HG03103 (cell line): ENCODE data around the gene SPATA6.
"Not testable (repeated sequence)": the region's sequence is repeated elsewhere in the genome, so short reads cannot be mapped to it uniquely, and the experiment has no call there.

Experiments used
- ATAC-seq: cut with Tn5 transposase; IDR thresholded peaks from one replicate; pipeline ENCODE4 v1.9.1; 2021; ENCODE audit warnings: low read depth; ENCODE audit not compliant: unreplicated experiment

SPATA6 gene

GRCh38 chr1:48371598-48371997 is 100.4 kb downstream of the SPATA6 start:
- ATAC-seq: no peak

DNA sequence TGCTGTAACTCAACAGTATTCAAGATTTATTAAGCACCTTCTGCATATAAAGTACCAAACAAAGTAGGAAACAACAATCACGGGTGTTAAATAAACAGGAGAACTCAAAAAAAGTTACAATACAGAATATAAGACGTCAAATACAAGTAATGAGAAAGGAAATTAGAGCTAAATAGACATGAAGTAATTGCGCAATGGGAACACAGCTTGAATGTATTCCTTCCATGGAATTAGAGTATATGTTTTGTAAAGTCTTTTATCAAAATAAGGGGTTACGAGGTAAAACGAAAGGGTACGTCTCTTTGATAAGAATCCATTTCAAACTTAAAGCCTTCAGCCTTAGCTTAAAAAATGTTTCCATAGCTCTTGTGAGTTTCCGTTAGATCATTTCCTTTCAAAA is 109.1 kb downstream of the SPATA6 start:
- ATAC-seq: no peak

GRCh38 chr1:48356901-48357300 is 115.1 kb downstream of the SPATA6 start:
- no peak for ATAC-seq

DNA sequence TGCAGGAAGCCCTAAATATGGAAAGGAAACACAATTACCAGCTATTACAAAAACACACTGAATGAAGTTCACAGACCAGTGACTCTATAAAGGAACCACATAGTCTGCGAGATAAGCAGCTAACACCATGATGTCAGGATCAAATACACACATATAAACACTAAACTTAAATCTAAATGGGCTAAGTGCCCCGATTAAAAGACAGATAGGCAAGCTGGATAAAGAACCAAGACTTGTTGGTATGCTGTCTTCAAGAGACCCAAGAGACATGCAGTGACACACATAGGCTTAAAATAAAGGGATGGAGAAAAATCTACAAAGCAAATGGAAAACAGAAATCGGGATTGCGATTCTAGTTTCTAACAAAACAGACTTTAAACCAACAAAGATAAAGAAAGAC is 127.6 kb downstream of the SPATA6 start:
- ATAC-seq: no peak

DNA sequence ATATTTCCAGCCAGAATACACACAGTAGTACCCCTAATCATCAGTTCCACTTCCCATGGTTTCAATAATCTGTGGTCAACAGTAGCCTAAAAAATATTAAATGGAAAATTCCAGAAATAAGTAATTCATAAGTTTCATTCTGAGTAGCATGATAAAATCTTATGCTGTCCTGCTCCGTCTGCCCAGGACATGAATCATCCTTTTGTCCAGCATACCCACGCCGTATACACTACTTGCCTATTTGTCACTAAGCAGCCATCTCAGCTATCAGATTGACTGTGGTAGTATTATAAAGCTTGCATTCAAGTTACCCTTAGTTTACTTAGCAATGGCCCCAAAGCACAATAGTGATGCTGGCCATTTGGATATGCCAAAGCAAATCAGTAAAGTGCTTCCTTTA is 130.8 kb downstream of the SPATA6 start:
- ATAC-seq: no peak

DNA sequence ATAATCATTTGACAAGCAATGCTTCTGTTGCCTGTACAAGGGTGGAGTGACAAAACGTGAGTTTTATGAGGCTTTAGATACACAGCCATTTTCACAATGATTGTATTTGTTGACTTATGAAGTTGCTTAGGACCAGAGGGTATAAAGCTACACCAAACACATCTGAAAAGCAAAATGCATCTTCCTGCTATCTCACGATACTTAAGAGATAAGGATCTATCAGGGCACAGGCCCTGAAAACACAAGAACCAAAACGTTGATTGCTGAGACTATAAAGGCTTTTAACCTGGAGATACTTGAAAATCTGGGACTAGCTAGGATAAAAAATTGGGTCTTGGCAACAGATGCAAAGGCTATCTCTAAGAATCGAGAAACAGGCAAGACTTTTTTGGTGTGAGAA is 133.7 kb downstream of the SPATA6 start:
- no peak for ATAC-seq

DNA sequence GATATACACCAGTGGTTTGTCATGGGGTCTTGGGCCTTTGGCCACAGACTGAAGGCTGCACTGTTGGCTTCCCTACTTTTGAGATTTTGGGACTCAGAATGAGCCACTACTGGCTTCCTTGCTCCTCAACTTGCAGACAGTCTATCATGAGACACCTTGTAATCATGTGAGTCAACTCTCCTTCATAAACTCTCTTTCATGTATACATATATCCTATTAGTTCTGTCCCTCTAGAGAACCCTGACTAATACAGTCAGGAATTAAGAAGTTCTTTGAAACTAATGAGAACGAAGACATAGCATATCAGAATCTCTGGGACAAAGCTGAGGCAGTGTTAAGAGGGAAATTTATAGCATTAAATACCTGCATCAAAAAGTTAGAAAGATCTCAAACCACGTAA is 138.7 kb downstream of the SPATA6 start:
- ATAC-seq: no peak

GRCh38 chr1:48332115-48332514 is 139.9 kb downstream of the SPATA6 start:
- ATAC-seq: no peak

DNA sequence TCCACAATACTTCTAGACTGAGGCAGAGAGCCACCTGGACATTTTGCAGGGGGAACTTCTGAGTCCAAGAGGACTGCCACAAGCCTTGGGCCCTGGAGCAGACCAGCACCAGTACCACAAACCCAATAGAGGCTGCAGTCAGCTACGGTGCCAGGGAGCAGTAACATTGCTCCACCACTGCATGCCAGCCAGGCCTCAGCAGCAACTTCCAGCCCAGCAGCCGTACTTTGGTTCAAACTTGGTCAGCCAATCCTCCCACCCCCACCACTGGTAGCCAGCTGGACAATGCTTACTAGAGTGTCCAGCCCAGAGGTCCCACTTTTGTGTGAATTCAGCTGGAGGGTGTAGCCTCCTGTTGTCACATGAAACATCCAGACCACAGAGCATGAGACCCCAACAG is 142.1 kb downstream of the SPATA6 start:
- no peak for ATAC-seq

DNA sequence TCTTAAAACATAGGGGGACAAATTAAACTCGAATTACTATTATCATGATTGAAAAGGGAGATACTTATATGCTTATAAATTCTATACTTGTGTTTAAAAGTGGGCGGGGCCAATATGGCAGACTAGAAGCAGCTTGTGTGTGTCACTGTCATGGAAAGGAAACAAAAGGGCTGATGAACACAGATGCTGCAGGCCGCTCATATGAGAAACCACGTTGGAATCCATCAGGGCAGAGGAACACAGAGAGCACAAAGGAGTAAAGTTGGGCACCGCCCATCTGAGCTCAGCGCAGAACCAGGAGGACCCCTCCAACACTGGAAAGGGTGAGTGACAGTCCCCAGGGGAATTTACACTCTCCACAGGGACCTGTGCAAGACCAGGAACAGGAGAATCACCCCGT is 142.5 kb downstream of the SPATA6 start:
- no peak for ATAC-seq

DNA sequence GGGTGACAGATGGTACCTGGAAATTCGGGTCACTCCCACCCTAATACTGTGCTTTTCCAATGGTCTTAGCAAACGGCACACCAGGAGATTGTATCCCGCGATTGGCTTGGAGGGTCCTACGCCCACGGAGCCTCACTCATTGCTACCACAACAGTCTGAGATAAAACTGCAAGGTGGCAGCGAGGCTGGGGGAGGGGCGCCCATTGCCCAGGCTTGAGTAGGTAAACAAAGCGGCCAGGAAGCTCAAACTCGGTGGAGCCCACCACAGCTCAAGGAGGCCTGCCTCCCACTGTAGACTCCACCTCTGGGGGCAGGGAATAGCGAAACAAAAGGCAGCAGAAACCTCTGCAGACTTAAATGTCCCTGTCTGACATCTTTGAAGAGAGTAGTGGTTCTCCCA is 160.2 kb downstream of the SPATA6 start:
- not testable (repeated sequence) for ATAC-seq

GRCh38 chr1:48309564-48310082 is 162.4 kb downstream of the SPATA6 start:
- ATAC-seq: no peak

DNA sequence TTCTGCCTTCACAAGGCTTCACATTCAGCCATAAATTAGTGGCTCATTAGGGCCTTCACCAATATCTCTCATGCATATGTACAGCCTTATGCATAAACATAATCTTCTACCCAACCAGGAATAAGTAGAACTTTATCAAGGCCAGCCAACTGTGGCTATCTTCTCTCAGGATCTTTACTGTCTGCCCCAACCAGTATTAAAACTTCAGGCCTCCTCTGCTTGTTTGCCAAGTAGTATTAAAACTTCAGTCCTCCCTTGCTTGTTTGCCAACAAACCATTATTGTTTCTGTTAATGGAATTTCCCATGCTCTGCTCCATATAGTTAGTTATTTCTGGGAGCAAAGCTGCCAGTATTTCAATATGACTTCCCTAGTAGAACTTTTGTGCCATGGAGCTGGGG is 169.4 kb downstream of the SPATA6 start:
- ATAC-seq: no peak

GRCh38 chr1:48294656-48295055 is 177.3 kb downstream of the SPATA6 start:
- ATAC-seq: no peak

DNA sequence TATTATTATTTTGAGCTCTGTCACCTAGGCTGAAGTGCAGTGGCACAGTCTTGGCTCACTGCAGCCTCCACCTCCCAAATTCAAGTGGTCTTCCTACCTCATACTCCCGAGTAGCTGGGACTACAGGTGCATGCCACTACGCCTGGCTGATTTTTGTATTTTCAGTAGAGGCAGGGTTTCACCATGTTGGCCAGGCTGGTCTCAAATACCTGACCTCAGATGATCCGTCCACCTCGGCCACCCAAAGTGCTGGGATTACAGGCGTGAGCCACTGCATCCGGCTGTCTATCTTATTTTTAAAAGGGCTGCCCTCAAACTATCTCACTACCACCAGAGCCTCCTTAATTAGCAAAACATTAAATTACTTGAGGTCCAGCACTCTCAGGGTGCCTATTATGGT is 177.9 kb downstream of the SPATA6 start:
- ATAC-seq: not testable (repeated sequence)

DNA sequence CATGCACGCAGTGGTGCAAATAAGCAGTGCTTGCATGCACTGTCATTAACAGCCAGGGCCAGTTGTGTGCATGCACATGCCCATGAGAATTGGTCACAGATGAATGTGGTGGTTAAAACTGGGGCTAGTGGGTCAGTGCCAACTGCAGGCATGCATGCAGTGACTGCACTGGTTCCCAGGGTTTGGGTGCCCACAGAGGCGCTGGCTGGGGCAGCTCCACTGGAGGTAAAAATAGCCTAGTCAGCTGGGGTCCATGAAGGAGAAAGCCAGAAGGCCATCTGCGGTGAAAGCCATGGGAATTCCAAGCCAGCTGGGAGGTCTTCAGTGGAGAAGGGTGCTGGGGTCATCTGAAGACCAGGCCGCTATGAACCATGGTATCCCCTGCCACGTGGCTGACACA is 179.3 kb downstream of the SPATA6 start:
- ATAC-seq: no peak

- ATAC-seq: no peak
Measured at GRCh38 chr1:48291421-48291820, 180.6 kb downstream of the SPATA6 start.

- no peak for ATAC-seq
Measured at GRCh38 chr1:48285525-48285924, 186.5 kb downstream of the SPATA6 start.

DNA sequence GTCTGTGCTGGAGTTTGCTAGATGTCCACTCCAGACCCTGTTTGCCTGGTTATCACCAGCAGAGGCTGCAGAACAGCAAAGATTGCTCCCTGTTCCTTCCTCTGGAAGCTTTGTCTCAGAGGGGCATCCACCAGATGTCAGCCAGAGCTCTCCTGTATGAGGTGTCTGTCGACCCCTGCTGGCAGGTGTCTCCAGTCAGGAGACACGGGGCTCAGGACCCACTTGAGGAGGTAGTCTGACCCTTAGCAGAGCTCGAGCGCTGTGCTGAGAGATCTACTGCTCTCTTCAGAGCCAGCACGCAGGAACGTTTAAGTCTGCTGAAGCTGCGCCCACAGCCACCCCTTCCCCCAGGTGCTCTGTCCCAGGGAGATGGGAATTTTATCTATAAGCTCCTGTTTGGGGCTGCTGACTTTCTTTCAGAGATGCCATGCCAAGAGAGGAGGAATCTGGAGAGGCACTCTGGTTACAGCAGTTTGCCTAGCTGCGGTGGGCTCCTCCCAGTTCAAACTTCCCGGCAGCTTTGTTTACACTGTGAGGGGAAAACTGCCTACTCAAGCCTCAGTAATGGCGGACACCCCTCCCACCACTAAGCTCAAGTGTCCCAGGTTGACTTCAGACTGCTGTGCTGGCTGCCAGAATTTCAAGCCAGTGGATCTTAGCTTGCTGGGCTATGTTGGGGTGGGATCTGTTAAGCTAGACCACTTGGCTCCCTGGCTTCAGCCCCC is 187.1 kb downstream of the SPATA6 start:
- not testable (repeated sequence) for ATAC-seq

DNA sequence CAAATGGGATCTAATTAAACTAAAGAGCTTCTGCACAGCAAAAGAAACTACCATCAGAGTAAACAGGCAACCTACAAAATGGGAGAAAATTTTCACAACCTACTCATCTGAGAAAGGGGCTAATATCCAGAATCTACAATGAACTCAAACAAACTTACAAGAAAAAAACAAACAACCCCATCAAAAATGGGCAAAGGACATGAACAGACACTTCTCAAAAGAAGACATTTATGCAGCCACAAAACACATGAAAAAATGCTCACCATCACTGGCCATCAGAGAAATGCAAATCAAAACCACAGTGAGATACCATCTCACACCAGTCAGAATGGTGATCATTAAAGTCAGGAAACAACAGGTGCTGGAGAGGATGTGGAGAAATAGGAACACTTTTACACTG is 189.7 kb downstream of the SPATA6 start:
- ATAC-seq: not testable (repeated sequence)

- ATAC-seq: not testable (repeated sequence)
Measured at GRCh38 chr1:48277437-48277836, 194.6 kb downstream of the SPATA6 start.

GRCh38 chr1:48266576-48266975 is 205.4 kb downstream of the SPATA6 start:
- ATAC-seq: no peak

DNA sequence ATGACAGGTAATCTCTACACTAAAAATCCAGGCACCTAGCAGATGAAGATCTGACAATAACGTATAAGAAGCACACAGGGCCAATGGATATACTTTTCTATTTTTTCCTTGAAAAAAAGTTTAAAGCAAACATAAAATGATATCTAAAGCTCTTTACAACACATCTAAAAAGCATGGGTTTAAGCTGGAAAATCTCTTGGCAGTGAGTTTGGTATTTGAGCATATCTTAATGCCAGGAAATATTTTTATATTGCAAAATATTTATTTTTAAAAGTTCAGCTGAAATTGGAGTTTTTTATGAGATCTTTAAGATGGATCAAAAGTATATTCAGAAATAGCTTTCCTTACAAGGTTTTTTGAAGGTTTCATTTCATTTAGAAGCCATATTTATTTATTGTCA is 209.0 kb downstream of the SPATA6 start:
- ATAC-seq: no peak
